SK-N-MC (cell line): ENCODE measurements around the gene STS.

Experiments used
- EZH2 ChIP-seq: fragments of 200-600 bp; sonication (generic); IDR thresholded peaks from one replicate; pipeline ENCODE4 v1.6.1; 2017; ENCODE audit warnings: antibody characterized with exemption
- FOXP2 ChIP-seq: optimal IDR thresholded peaks from 2 replicates; pipeline ENCODE3; 2011; ENCODE audit warnings: mild to moderate bottlenecking, moderate library complexity; ENCODE audit not compliant: insufficient read depth; ENCODE audit errors: extremely low read length, control extremely low read depth
- POLR2AphosphoS5 ChIP-seq: IDR thresholded peaks from 2 replicates; pipeline ENCODE4 v1.6.1; 2012; ENCODE audit warnings: mild to moderate bottlenecking, low read depth, low read length, borderline replicate concordance

DNA sequence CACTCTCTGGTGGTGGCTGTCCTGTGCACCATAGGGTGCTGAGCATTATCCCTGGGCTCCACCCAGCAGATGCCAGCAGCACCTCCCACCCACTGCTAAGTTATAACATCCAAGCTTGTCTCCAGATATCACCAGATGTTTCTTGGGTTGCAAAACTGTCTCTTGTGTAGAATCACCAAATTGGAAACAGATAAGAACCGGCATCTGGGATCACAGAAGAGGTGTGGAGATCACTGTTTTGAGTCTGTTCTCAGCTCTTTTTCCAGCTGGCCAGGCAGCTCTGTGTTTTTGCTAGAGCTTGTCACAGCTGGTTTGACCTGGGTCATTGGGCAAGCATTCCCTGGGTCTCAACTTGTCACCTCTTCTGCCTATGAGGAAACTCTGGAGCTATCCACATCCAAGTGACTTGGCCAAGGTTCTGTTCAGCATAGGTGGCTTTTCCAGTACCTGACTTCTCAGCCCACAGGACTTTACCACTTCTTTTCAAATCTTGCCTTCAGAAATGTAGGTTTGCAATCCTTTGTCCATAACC, 15.7 kb downstream of the STS start:
- TF ChIP-seq POLR2AphosphoS5 = no peak
- TF ChIP-seq EZH2 = no peak
- TF ChIP-seq FOXP2 = no peak
